ENCODE results near the gene MORN1. TPM values are rescaled to one million over a fixed set of nuclear protein-coding genes. Genes with fewer than 3 reads are reported as not detected.
A peak's percentile ranks its signal among the peaks of the same experiment; 100 is the strongest.

The MORN1 gene
- polyA plus RNA-seq, 1 donor, result 10.3 TPM

GRCh38 chr1:2271841-2272655, 119.3 kb downstream of the MORN1 start:
- peak overlapping the region; percentile 41 for H3K27ac ChIP-seq (ENCODE audit: low read length)
- H3K4me1 ChIP-seq (ENCODE audit: control insufficient read depth, insufficient read depth, low read length), result peaks cover 72% of the 10 kb centered on the region
- H3K9me3 ChIP-seq (ENCODE audit: control insufficient read depth, low read depth, low read length), result no peaks in the 10 kb centered on the region
- no CpG with 5 or more reads among the region's 23 CpGs for WGBS (ENCODE audit: insufficient coverage, low lambda C conversion rate)
- no peaks in the 10 kb centered on the region for H3K27me3 ChIP-seq (ENCODE audit: control insufficient read depth, insufficient read depth, low read length)
- H3K4me3 ChIP-seq (ENCODE audit: low read length), result no peak overlapping the region
- DNase-seq, result no peak
- H3K36me3 ChIP-seq (ENCODE audit: control insufficient read depth, insufficient read depth, low read length), result no peaks in the 10 kb centered on the region

Other genes starting within 250 kb of the MORN1 start
- gene FAAP20, start 196.8 kb downstream of the MORN1 start, polyA plus RNA-seq, result 59.6 TPM
- 46.1 TPM for gene SKI, start 163.2 kb downstream of the MORN1 start, polyA plus RNA-seq
- 139 TPM for gene RER1, start 287 bp upstream of the MORN1 start, polyA plus RNA-seq
- 20.5 TPM for gene PEX10, start 21.0 kb upstream of the MORN1 start, polyA plus RNA-seq
- gene PLCH2, start 84.7 kb upstream of the MORN1 start, polyA plus RNA-seq, result 5.0 TPM
- gene PANK4, start 135.0 kb upstream of the MORN1 start, polyA plus RNA-seq, result 20.7 TPM
- gene HES5, start 138.7 kb upstream of the MORN1 start, polyA plus RNA-seq, result 0.31 TPM
- gene TNFRSF14, start 164.8 kb upstream of the MORN1 start, polyA plus RNA-seq, result 318 TPM
- gene PRXL2B, start 195.2 kb upstream of the MORN1 start, polyA plus RNA-seq, result 120 TPM
- 14.3 TPM for gene MMEL1, start 241.5 kb upstream of the MORN1 start, polyA plus RNA-seq

Data from large intestine (tissue), 3 donors.